Measurements from ENCODE around the gene CPED1.
A peak's percentile ranks its signal among the peaks of the same experiment; 100 is the strongest.

- TF ChIP-seq EP300 (IDR thresholded peaks at IDR 0.05; ENCODE audit: low read depth) (no peak), CTCF (IDR thresholded peaks at IDR 0.05) (peak; percentile 31 to 45 (median 42))
Measured at GRCh38 chr7:120941064-120941463, 47.4 kb upstream of the CPED1 start.

All from transverse colon (tissue), 3 donors.